ENCODE data around the gene FLOT2. TPM values are rescaled to one million over a fixed set of nuclear protein-coding genes. Genes with fewer than 3 reads are reported as not detected.
"Not testable (repeated sequence)": the region's sequence is repeated elsewhere in the genome, so short reads cannot be mapped to it uniquely, and the experiment has no call there.

Gene FLOT2
- polyA plus RNA-seq, 3 donors from 2014 or later = 275 to 360 (median 296) TPM

GRCh38 chr17:28898527-28898955 is 1.0 kb upstream of the FLOT2 start:
- Mint-ChIP-seq H3K36me3 (peaks cover 0 to 9% (median 0%) of the 10 kb centered on the region in 3 donors), H3K4me1 (peaks cover 58 to 68% of the 10 kb centered on the region in 2 donors), H3K27ac (peak overlapping the region; percentile 91 to 98 (median 95)), H3K9me3 (no peaks in the 10 kb centered on the region), H3K4me3 (peak overlapping the region in 4 of 5 donors; percentile 29 to 93 (median 79)), H3K27me3 (ENCODE audit: low read depth in 3 of 3) (peaks cover 1 to 15% (median 4%) of the 10 kb centered on the region in 3 donors)
- no peak for DNase-seq

- Mint-ChIP-seq H3K4me1 (peaks cover 60 to 68% of the 10 kb centered on the region in 2 donors), H3K4me3 (peak overlapping the region; percentile 88 to 93 (median 92)), H3K9me3 (no peaks in the 10 kb centered on the region), H3K36me3 (peaks cover 0 to 12% (median 0%) of the 10 kb centered on the region in 3 donors), H3K27ac (peak overlapping the region; percentile 91 to 98 (median 95)), H3K27me3 (ENCODE audit: low read depth in 3 of 3) (peaks cover 1 to 15% (median 2%) of the 10 kb centered on the region in 3 donors)
- DNase-seq = no peak
Measured at GRCh38 chr17:28897769-28898526, 415 bp upstream of the FLOT2 start.

- Mint-ChIP-seq H3K27me3 (ENCODE audit: low read depth in 3 of 3) (peaks cover 0 to 11% (median 2%) of the 10 kb centered on the region in 3 donors), H3K27ac (peak overlapping the region; percentile 88 to 96 (median 92)), H3K4me3 (peak overlapping the region; percentile 88 to 93 (median 92)), H3K4me1 (peaks cover 62 to 68% of the 10 kb centered on the region in 2 donors), H3K9me3 (no peaks in the 10 kb centered on the region), H3K36me3 (peaks cover 0 to 8% (median 0%) of the 10 kb centered on the region in 3 donors)
- DNase-seq = no peak
Measured at GRCh38 chr17:28896491-28896883, 1.0 kb downstream of the FLOT2 start.

- Mint-ChIP-seq H3K27me3 (ENCODE audit: low read depth in 3 of 3) (peaks cover 0 to 11% (median 2%) of the 10 kb centered on the region in 3 donors), H3K27ac (peak overlapping the region; percentile 88 to 96 (median 92)), H3K4me3 (peak overlapping the region; percentile 88 to 93 (median 92)), H3K36me3 (peaks cover 0 to 8% (median 3%) of the 10 kb centered on the region in 3 donors), H3K9me3 (no peaks in the 10 kb centered on the region), H3K4me1 (peaks cover 66 to 72% of the 10 kb centered on the region in 2 donors)
- DNase-seq = no peak
Measured at GRCh38 chr17:28895794-28896447, 1.6 kb downstream of the FLOT2 start.

GRCh38 chr17:28893248-28894183 is 4.0 kb downstream of the FLOT2 start:
- not testable (repeated sequence) for H3K36me3 Mint-ChIP-seq, H3K9me3 Mint-ChIP-seq, DNase-seq
- H3K27me3 Mint-ChIP-seq (ENCODE audit: low read depth in 3 of 3) = peaks cover 0 to 11% (median 0%) of the 10 kb centered on the region in 3 donors
- H3K4me3 Mint-ChIP-seq = peak overlapping the region; percentile 25 to 65 (median 55)
- H3K4me1 Mint-ChIP-seq = peaks cover 62 to 63% of the 10 kb centered on the region in 2 donors
- H3K27ac Mint-ChIP-seq = peak overlapping the region; percentile 84 to 92 (median 88)

- Mint-ChIP-seq H3K27ac (peak overlapping the region in 5 of 6 donors; percentile 55 to 85 (median 61)), H3K36me3 (peaks cover 0 to 5% (median 4%) of the 10 kb centered on the region in 3 donors), H3K27me3 (ENCODE audit: low read depth in 3 of 3) (peaks cover 0 to 6% (median 0%) of the 10 kb centered on the region in 3 donors), H3K9me3 (no peaks in the 10 kb centered on the region), H3K4me3 (no peak overlapping the region), H3K4me1 (peaks cover 54 to 55% of the 10 kb centered on the region in 2 donors)
- DNase-seq = no peak
Measured at GRCh38 chr17:28892024-28892423, 5.5 kb downstream of the FLOT2 start.

GRCh38 chr17:28891201-28891600 is 6.3 kb downstream of the FLOT2 start:
- H3K36me3 Mint-ChIP-seq = peaks cover 0 to 5% (median 4%) of the 10 kb centered on the region in 3 donors
- peaks cover 46 to 47% of the 10 kb centered on the region in 2 donors for H3K4me1 Mint-ChIP-seq
- no peaks in the 10 kb centered on the region for H3K9me3 Mint-ChIP-seq
- no peak for DNase-seq
- peak overlapping the region in 1 of 5 donors; percentile 25 for H3K4me3 Mint-ChIP-seq
- H3K27ac Mint-ChIP-seq = peak overlapping the region; percentile 55 to 89 (median 73)
- peaks cover 0 to 2% (median 0%) of the 10 kb centered on the region in 3 donors for H3K27me3 Mint-ChIP-seq (ENCODE audit: low read depth in 3 of 3)

GRCh38 chr17:28889996-28890395 is 7.5 kb downstream of the FLOT2 start:
- Mint-ChIP-seq H3K4me3 (no peak overlapping the region), H3K27ac (peak overlapping the region in 4 of 6 donors; percentile 22 to 59 (median 50)), H3K9me3 (no peaks in the 10 kb centered on the region), H3K36me3 (peaks cover 2 to 8% (median 4%) of the 10 kb centered on the region in 3 donors), H3K27me3 (ENCODE audit: low read depth in 3 of 3) (peaks cover 0 to 2% (median 0%) of the 10 kb centered on the region in 3 donors), H3K4me1 (peaks cover 34 to 39% of the 10 kb centered on the region in 2 donors)
- DNase-seq = no peak

- no peaks in the 10 kb centered on the region for H3K9me3 Mint-ChIP-seq
- H3K4me3 Mint-ChIP-seq = no peak overlapping the region
- H3K27me3 Mint-ChIP-seq (ENCODE audit: low read depth in 3 of 3) = peaks cover 0 to 2% (median 0%) of the 10 kb centered on the region in 3 donors
- no peak for DNase-seq
- H3K27ac Mint-ChIP-seq = peak overlapping the region in 1 of 6 donors; percentile 17
- peaks cover 31 to 37% of the 10 kb centered on the region in 2 donors for H3K4me1 Mint-ChIP-seq
- peaks cover 3 to 10% (median 4%) of the 10 kb centered on the region in 3 donors for H3K36me3 Mint-ChIP-seq
Measured at GRCh38 chr17:28888832-28889231, 8.7 kb downstream of the FLOT2 start.

- H3K27ac Mint-ChIP-seq = peak overlapping the region in 1 of 6 donors; percentile 30
- peaks cover 23 to 28% of the 10 kb centered on the region in 2 donors for H3K4me1 Mint-ChIP-seq
- H3K4me3 Mint-ChIP-seq = no peak overlapping the region
- no peaks in the 10 kb centered on the region for H3K9me3 Mint-ChIP-seq
- no peak for DNase-seq
- H3K27me3 Mint-ChIP-seq (ENCODE audit: low read depth in 3 of 3) = peaks cover 0 to under 1% (median 0%) of the 10 kb centered on the region in 3 donors
- peaks cover under 1 to 11% (median 3%) of the 10 kb centered on the region in 3 donors for H3K36me3 Mint-ChIP-seq
Measured at GRCh38 chr17:28887871-28888471, 9.6 kb downstream of the FLOT2 start.

- Mint-ChIP-seq H3K4me1 (peaks cover 8 to 12% of the 10 kb centered on the region in 2 donors), H3K27ac (no peak overlapping the region), H3K36me3 (peaks cover 0 to 15% (median 7%) of the 10 kb centered on the region in 3 donors), H3K4me3 (no peak overlapping the region), H3K27me3 (ENCODE audit: low read depth in 3 of 3) (no peaks in the 10 kb centered on the region), H3K9me3 (no peaks in the 10 kb centered on the region)
- no peak for DNase-seq
Measured at GRCh38 chr17:28885951-28886350, 11.6 kb downstream of the FLOT2 start.

GRCh38 chr17:28885363-28885762 is 12.2 kb downstream of the FLOT2 start:
- DNase-seq = no peak
- H3K4me1 Mint-ChIP-seq = peaks cover 5 to 10% of the 10 kb centered on the region in 2 donors
- peaks cover under 1 to 13% (median 7%) of the 10 kb centered on the region in 3 donors for H3K36me3 Mint-ChIP-seq
- no peaks in the 10 kb centered on the region for H3K27me3 Mint-ChIP-seq (ENCODE audit: low read depth in 3 of 3)
- H3K4me3 Mint-ChIP-seq = no peak overlapping the region
- no peaks in the 10 kb centered on the region for H3K9me3 Mint-ChIP-seq
- H3K27ac Mint-ChIP-seq = peak overlapping the region in 1 of 6 donors; percentile 53

All from immature natural killer cell (primary cell).